GM10248 (cell line): ENCODE data around the gene ATP6V0A4.

Source experiments
- CTCF ChIA-PET: fragments of 300-600 bp; sonication (Branson Sonifier 250); formaldehyde crosslinking; extraction: SDS; loops from one replicate; lab custom pipeline; 2021; ENCODE audit warnings: antibody characterized with exemption; lab: Yijun Ruan, JAX
- POLR2A ChIA-PET: fragments of 350-650 bp; sonication (Branson Sonifier 250); formaldehyde crosslinking; extraction: SDS; loops from one replicate; lab custom pipeline; 2020; ENCODE audit warnings: antibody characterized with exemption; lab: Yijun Ruan, JAX
- DNase-seq: peaks from one replicate; pipeline ENCODE4 v3.0.0; 2012; ENCODE audit errors: extremely low spot score
- TF ChIP-seq, protein P1 (sequence below): IDR thresholded peaks from 2 replicates; pipeline ENCODE4 v1.5.1; 2012; ENCODE audit warnings: mild to moderate bottlenecking, low read depth; ENCODE audit errors: extremely low read depth, missing control alignments, control extremely low read depth

Gene ATP6V0A4

GRCh38 chr7:138669364-138669763 lies 128.6 kb downstream of the ATP6V0A4 start:
- TF ChIP-seq, protein P1, sequence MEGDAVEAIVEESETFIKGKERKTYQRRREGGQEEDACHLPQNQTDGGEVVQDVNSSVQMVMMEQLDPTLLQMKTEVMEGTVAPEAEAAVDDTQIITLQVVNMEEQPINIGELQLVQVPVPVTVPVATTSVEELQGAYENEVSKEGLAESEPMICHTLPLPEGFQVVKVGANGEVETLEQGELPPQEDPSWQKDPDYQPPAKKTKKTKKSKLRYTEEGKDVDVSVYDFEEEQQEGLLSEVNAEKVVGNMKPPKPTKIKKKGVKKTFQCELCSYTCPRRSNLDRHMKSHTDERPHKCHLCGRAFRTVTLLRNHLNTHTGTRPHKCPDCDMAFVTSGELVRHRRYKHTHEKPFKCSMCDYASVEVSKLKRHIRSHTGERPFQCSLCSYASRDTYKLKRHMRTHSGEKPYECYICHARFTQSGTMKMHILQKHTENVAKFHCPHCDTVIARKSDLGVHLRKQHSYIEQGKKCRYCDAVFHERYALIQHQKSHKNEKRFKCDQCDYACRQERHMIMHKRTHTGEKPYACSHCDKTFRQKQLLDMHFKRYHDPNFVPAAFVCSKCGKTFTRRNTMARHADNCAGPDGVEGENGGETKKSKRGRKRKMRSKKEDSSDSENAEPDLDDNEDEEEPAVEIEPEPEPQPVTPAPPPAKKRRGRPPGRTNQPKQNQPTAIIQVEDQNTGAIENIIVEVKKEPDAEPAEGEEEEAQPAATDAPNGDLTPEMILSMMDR, result no peak
- no peak for DNase-seq
- ChIA-PET CTCF (no interaction called here), POLR2A (no interaction called here)

DNA sequence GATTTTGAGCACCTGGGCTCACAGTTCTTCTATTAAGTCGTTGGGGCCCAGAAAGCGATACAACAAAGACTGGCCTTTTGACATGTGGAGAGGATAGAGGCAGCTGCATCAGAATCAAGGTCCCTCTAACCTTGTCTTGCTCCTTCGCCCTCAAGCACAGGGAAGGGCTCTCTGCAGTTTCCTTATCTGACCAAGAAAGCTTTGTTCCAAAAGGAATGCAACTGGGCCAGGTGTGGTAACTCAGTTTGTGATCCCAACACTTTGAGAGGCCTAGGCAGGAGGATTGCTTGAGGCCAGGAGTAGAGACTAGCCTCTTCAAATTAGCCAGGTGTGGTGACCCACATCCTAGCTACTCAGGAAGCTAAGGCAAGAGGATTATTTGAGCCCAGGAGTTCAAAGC lies 129.1 kb downstream of the ATP6V0A4 start:
- TF ChIP-seq, protein P1, result no peak
- DNase-seq, result no peak
- ChIA-PET POLR2A (no interaction called here), CTCF (no interaction called here)

- DNase-seq, result no peak
- TF ChIP-seq, protein P1, result no peak
- POLR2A ChIA-PET, result no interaction called here
- CTCF ChIA-PET, result interaction anchor here (1.5 kb wide), 1 partner anchor 56 kb away, joined by 4 read pairs; no protein-coding TSS in a partner anchor
Measured at GRCh38 chr7:138668229-138668596, 129.8 kb downstream of the ATP6V0A4 start.

GRCh38 chr7:138667535-138668228 lies 130.3 kb downstream of the ATP6V0A4 start:
- ChIA-PET CTCF (interaction anchor here (0.9 to 1.5 kb wide), 2 partner anchors 14 to 56 kb away, joined by 3 to 4 read pairs; no protein-coding TSS in a partner anchor), POLR2A (interaction anchor here (0.7 kb wide), 1 partner anchor 28 kb away, joined by 3 read pairs; no protein-coding TSS in a partner anchor)
- no peak for DNase-seq
- TF ChIP-seq, protein P1, result no peak

- no peak for DNase-seq
- TF ChIP-seq, protein P1, result no peak
- POLR2A ChIA-PET, result no interaction called here
- CTCF ChIA-PET, result interaction anchor here (0.9 kb wide), 1 partner anchor 13 kb away, joined by 3 read pairs; no protein-coding TSS in a partner anchor
Measured at GRCh38 chr7:138666385-138666784, 131.6 kb downstream of the ATP6V0A4 start.

DNA sequence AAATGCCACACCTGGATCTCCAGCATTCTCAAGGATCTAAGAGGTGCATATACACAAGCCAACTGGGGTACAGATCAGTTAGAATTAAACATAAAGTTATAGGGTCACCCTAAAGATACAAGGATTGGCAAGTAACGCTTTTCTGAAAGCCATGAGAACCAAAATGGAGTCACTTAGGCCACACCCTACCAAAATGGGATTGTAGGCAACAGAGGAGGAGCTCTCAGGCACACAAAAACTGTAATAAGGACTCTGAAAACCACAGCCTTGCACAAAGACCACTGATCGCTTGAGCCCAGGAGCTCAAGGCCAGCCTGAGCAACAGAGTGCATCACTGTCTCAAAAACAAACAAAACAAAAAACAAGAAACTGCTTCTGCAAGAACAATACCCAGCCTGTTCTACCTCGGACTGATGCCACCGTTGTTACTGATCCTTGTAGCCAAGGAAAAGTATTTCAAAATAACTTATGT lies 132.3 kb downstream of the ATP6V0A4 start:
- ChIA-PET CTCF (no interaction called here), POLR2A (no interaction called here)
- TF ChIP-seq, protein P1, result no peak
- DNase-seq, result no peak
